ENCODE data around the gene XXYLT1. TPM values are rescaled to one million over a fixed set of nuclear protein-coding genes. Genes with fewer than 3 reads are reported as not detected.

Gene XXYLT1
- total and polyA plus RNA-seq, 9 of the 15 experiments (the other 6 are each of a cell fraction or from before 2014, with no cell fraction given): 1.9 to 18.9 (median 15.0) TPM

- no peak for TF ChIP-seq TCF7 (IDR thresholded peaks at IDR 0.05; ENCODE audit: borderline replicate concordance)
These were observed 190.8 kb downstream of the XXYLT1 start (continued) for GRCh38 chr3:195080125-195080524.

GRCh38 chr3:195079636-195080035, 191.3 kb downstream of the XXYLT1 start:
- FAIRE-seq: no peak
- H3K4me3 ChIP-seq: no peak overlapping the region
- H3K9me3 ChIP-seq (replicated peaks; ENCODE audit: control insufficient read depth, insufficient read depth, low read depth, low read length): no peaks in the 10 kb centered on the region
- no peak overlapping the region for H3K27ac ChIP-seq (ENCODE audit: extremely low read depth, low read depth, low read length)
- H3K9ac ChIP-seq (ENCODE audit: insufficient read depth in 1 of 2, low read depth in 2 of 2, low read length in 2 of 2): no peak overlapping the region; a peak in 1 of 4 replicates
- H3K4me2 ChIP-seq (ENCODE audit: insufficient read depth, low read length): no peak overlapping the region
- no peaks in the 10 kb centered on the region for H3K9me1 ChIP-seq (ENCODE audit: control insufficient read depth, insufficient read depth, low read length)
- H3K79me2 ChIP-seq (ENCODE audit: control insufficient read depth, insufficient read depth, low read length): no peaks in the 10 kb centered on the region
- ATAC-seq: no peak
- intact Hi-C loops (cut with micrococcal nuclease) (no loop called here), in situ Hi-C loops (cut with MboI) (no loop called here)
- WGBS (ENCODE audit: insufficient coverage, low coverage, missing lambda C conversion rate): 43% methylated on average over 5 of the region's 5 CpGs
- H2AFZ ChIP-seq (ENCODE audit: low read depth, low read length): no peak overlapping the region
- ChIA-PET CTCF (ENCODE audit: low intra/inter-chr PET ratio) (no interaction called here), POLR2A (no interaction called here)
- no peaks in the 10 kb centered on the region for H3K36me3 ChIP-seq (ENCODE audit: control insufficient read depth, insufficient read depth, low read length)
- BruUV-seq (replicated peaks): no TSS peak
- peaks cover 0 to 37% of the 10 kb centered on the region in 2 experiments; a peak in 3 of 5 replicates for H3K4me1 ChIP-seq (replicated peaks in 1 of 2; ENCODE audit: control insufficient read depth in 2 of 2, insufficient read depth in 2 of 2, low read length in 2 of 2)
- H3K27me3 ChIP-seq (ENCODE audit: control insufficient read depth in 2 of 2, insufficient read depth in 2 of 2, low read length in 2 of 2): no peaks in the 10 kb centered on the region
- H4K20me1 ChIP-seq (replicated peaks; ENCODE audit: control insufficient read depth, insufficient read depth, low read length): no peaks in the 10 kb centered on the region; the same call in 1 of the 2 replicates
- no peak for DNase-seq (ENCODE audit: extremely low read depth in 1 of 4, low spot score in 3 of 4)
- TF ChIP-seq ZBTB26 (CRISPR knock-in tag; IDR thresholded peaks at IDR 0.05) (no peak), MYBL2 (IDR thresholded peaks at IDR 0.05; ENCODE audit: low read depth) (no peak), MYBL2 (CRISPR knock-in tag; IDR thresholded peaks at IDR 0.05; ENCODE audit: borderline replicate concordance) (no peak), ZBTB1 (CRISPR knock-in tag; IDR thresholded peaks at IDR 0.05; ENCODE audit: borderline replicate concordance, low read depth) (no peak), GTF2E2 (tag; IDR thresholded peaks at IDR 0.05) (no peak), SNRNP70 (optimal IDR thresholded peaks at IDR 0.05; ENCODE audit: low read depth, low read length) (no peak), ZZZ3 (IDR thresholded peaks at IDR 0.05) (no peak), TEAD4 (IDR thresholded peaks at IDR 0.05; ENCODE audit: low read length) (no peak), TEAD4 (CRISPR knock-in tag; IDR thresholded peaks at IDR 0.05; ENCODE audit: borderline replicate concordance) (no peak), IFI16 (CRISPR knock-in tag; IDR thresholded peaks at IDR 0.05) (no peak)

Data from K562 (cell line).